CD4-positive, alpha-beta T cell treated with Interleukin-10 for 1 hour (primary cell): ENCODE data around the gene RPS21.
"Not testable (repeated sequence)": the region's sequence is repeated elsewhere in the genome, so short reads cannot be mapped to it uniquely, and the experiment has no call there.

Experiments used
- DNase-seq: peaks from one replicate; pipeline ENCODE4 v3.0.0-alpha.2; 2020

Gene RPS21

GRCh38 chr20:62413025-62413570, 26.2 kb downstream of the RPS21 start:
- DNase-seq = no peak

- DNase-seq = no peak
These were observed 27.1 kb downstream of the RPS21 start for GRCh38 chr20:62413896-62414481.

GRCh38 chr20:62415354-62416111, 28.6 kb downstream of the RPS21 start:
- DNase-seq = no peak

GRCh38 chr20:62416651-62417637, 30.0 kb downstream of the RPS21 start:
- no peak for DNase-seq

- DNase-seq = no peak
These were observed 31.2 kb downstream of the RPS21 start for GRCh38 chr20:62417981-62418708.

- DNase-seq = no peak
These were observed 32.0 kb downstream of the RPS21 start for GRCh38 chr20:62418709-62419487.

GRCh38 chr20:62419759-62420158, 32.9 kb downstream of the RPS21 start:
- no peak for DNase-seq

GRCh38 chr20:62420846-62421715, 34.2 kb downstream of the RPS21 start:
- no peak for DNase-seq

GRCh38 chr20:62421716-62421990, 34.8 kb downstream of the RPS21 start:
- no peak for DNase-seq

GRCh38 chr20:62422636-62423325, 35.9 kb downstream of the RPS21 start:
- DNase-seq = no peak

GRCh38 chr20:62423326-62423706, 36.4 kb downstream of the RPS21 start:
- no peak for DNase-seq

- DNase-seq = no peak
These were observed 37.6 kb downstream of the RPS21 start for GRCh38 chr20:62424249-62425107.

GRCh38 chr20:62425281-62426058, 38.6 kb downstream of the RPS21 start:
- DNase-seq = no peak

GRCh38 chr20:62426059-62426348, 39.1 kb downstream of the RPS21 start:
- not testable (repeated sequence) for DNase-seq

- DNase-seq = no peak
These were observed 39.8 kb downstream of the RPS21 start for GRCh38 chr20:62426699-62427131.

- no peak for DNase-seq
These were observed 40.5 kb downstream of the RPS21 start, which contains the start of gene RBBP8NL for GRCh38 chr20:62427172-62428001. Gene RBBP8NL, minus strand, starts transcription at chr20:62427539. Its CDS starts 7,892 bp downstream, at chr20:62419647.

GRCh38 chr20:62428002-62428372, 41.1 kb downstream of the RPS21 start:
- DNase-seq = no peak
